Measurements from ENCODE around the gene CDH4.
"Not testable (repeated sequence)": the region's sequence is repeated elsewhere in the genome, so short reads cannot be mapped to it uniquely, and the experiment has no call there.

Gene CDH4

GRCh38 chr20:61391812-61392520, 139.9 kb downstream of the CDH4 start:
- no peak for DNase-seq

GRCh38 chr20:61394088-61394799, 142.2 kb downstream of the CDH4 start:
- DNase-seq, result no peak

- DNase-seq, result no peak
Observed at GRCh38 chr20:61396262-61396848, 144.3 kb downstream of the CDH4 start.

- DNase-seq, result no peak
Observed at GRCh38 chr20:61397146-61397545, 145.1 kb downstream of the CDH4 start.

- no peak for DNase-seq
Observed at GRCh38 chr20:61397790-61398189, 145.7 kb downstream of the CDH4 start.

- DNase-seq, result no peak
Observed at GRCh38 chr20:61399433-61399832, 147.4 kb downstream of the CDH4 start.

GRCh38 chr20:61400499-61400898, 148.4 kb downstream of the CDH4 start:
- no peak for DNase-seq

- peak; percentile 8 for DNase-seq
Observed at GRCh38 chr20:61404303-61404702, 152.2 kb downstream of the CDH4 start.

- no peak for DNase-seq
Observed at GRCh38 chr20:61405007-61405406, 152.9 kb downstream of the CDH4 start.

GRCh38 chr20:61406773-61407172, 154.7 kb downstream of the CDH4 start:
- DNase-seq, result not testable (repeated sequence)

- no peak for DNase-seq
Observed at GRCh38 chr20:61407561-61407960, 155.5 kb downstream of the CDH4 start.

GRCh38 chr20:61408951-61409740, 157.1 kb downstream of the CDH4 start:
- no peak for DNase-seq

- DNase-seq, result no peak
Observed at GRCh38 chr20:61411743-61412142, 159.7 kb downstream of the CDH4 start.

- no peak for DNase-seq
Observed at GRCh38 chr20:61413752-61414151, 161.7 kb downstream of the CDH4 start.

GRCh38 chr20:61414455-61414991, 162.5 kb downstream of the CDH4 start:
- peak; percentile 48 for DNase-seq

- no peak for DNase-seq
Observed at GRCh38 chr20:61416546-61416945, 164.5 kb downstream of the CDH4 start.

GRCh38 chr20:61417221-61417941, 165.3 kb downstream of the CDH4 start:
- no peak for DNase-seq

- DNase-seq, result no peak
Observed at GRCh38 chr20:61419010-61419409, 166.9 kb downstream of the CDH4 start.

- no peak for DNase-seq
Observed at GRCh38 chr20:61419501-61419900, 167.4 kb downstream of the CDH4 start.

- no peak for DNase-seq
Observed at GRCh38 chr20:61420056-61420455, 168.0 kb downstream of the CDH4 start.

GRCh38 chr20:61420781-61421180, 168.7 kb downstream of the CDH4 start:
- no peak for DNase-seq
